Kidney epithelial cell (primary cell): ENCODE results near the gene MGLL. TPM values are rescaled to one million over a fixed set of nuclear protein-coding genes. Genes with fewer than 3 reads are reported as not detected.

Experiments used
- DNase-seq: peaks from one replicate; pipeline ENCODE4 v3.0.0-alpha.2; 2010; ENCODE audit warnings: low read depth
- H3K27me3 ChIP-seq: 2 replicates; pipeline ENCODE4 v1.6.0; 2011; ENCODE audit warnings: low read length; ENCODE audit not compliant: control insufficient read depth, insufficient read depth
- H3K36me3 ChIP-seq: 2 replicates; pipeline ENCODE4 v1.5.1; 2011; ENCODE audit warnings: low read length; ENCODE audit not compliant: control insufficient read depth, insufficient read depth
- H3K4me3 ChIP-seq: 2 replicates; pipeline ENCODE4 v1.5.1; 2011; ENCODE audit warnings: low read depth, mild to moderate bottlenecking, control low read depth, low read length
- total RNA-seq: library from RNA; depleted of rRNA; stranded (reverse); fragments of >200 nt; gene quantifications from 2 replicates; pipeline ENCODE4 v1.2.3, GENCODE V29; 2015
- TF ChIP-seq, protein P1 (sequence below): IDR thresholded peaks from 2 replicates; pipeline ENCODE4 v1.5.1; 2011; ENCODE audit warnings: mild to moderate bottlenecking, moderate library complexity, low read length, control low read depth, inconsistent platforms; ENCODE audit not compliant: insufficient read depth, poor library complexity, severe bottlenecking

MGLL gene
- total RNA-seq, 1 donor from 2014 or later, result 71.8 TPM

- TF ChIP-seq, protein P1, sequence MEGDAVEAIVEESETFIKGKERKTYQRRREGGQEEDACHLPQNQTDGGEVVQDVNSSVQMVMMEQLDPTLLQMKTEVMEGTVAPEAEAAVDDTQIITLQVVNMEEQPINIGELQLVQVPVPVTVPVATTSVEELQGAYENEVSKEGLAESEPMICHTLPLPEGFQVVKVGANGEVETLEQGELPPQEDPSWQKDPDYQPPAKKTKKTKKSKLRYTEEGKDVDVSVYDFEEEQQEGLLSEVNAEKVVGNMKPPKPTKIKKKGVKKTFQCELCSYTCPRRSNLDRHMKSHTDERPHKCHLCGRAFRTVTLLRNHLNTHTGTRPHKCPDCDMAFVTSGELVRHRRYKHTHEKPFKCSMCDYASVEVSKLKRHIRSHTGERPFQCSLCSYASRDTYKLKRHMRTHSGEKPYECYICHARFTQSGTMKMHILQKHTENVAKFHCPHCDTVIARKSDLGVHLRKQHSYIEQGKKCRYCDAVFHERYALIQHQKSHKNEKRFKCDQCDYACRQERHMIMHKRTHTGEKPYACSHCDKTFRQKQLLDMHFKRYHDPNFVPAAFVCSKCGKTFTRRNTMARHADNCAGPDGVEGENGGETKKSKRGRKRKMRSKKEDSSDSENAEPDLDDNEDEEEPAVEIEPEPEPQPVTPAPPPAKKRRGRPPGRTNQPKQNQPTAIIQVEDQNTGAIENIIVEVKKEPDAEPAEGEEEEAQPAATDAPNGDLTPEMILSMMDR, result no peak
- H3K27me3 ChIP-seq, result no peaks in the 10 kb centered on the region
- H3K4me3 ChIP-seq, result no peak overlapping the region
- H3K36me3 ChIP-seq, result no peaks in the 10 kb centered on the region
- no peak for DNase-seq
Observed at GRCh38 chr3:127853681-127854080, 31.4 kb upstream of the MGLL start.

DNA sequence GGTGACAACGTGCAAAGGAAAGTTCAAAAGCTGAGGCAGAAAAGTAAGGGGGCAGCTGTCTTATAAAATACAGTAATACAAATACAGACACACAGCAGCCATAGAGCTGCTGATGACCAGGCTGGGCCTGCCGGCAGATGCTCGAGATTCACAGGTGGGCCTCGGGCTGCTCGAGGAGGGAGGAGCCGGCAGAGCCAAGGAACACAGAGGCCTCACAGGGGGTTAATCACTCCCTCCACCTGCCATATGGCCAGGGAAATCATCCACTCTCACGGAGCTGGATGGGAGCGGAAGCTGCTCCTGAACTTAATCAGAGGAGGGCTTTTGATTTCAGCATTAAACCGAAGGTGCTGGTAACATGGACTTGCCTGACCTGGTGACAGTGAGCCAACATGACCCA is 29.6 kb upstream of the MGLL start:
- TF ChIP-seq, protein P1, result no peak
- Histone ChIP-seq H3K4me3 (no peak overlapping the region), H3K27me3 (no peaks in the 10 kb centered on the region), H3K36me3 (no peaks in the 10 kb centered on the region)
- DNase-seq, result no peak

GRCh38 chr3:127849368-127849767 is 27.1 kb upstream of the MGLL start:
- Histone ChIP-seq H3K36me3 (no peaks in the 10 kb centered on the region), H3K27me3 (no peaks in the 10 kb centered on the region), H3K4me3 (no peak overlapping the region)
- DNase-seq, result no peak
- TF ChIP-seq, protein P1, result no peak

DNA sequence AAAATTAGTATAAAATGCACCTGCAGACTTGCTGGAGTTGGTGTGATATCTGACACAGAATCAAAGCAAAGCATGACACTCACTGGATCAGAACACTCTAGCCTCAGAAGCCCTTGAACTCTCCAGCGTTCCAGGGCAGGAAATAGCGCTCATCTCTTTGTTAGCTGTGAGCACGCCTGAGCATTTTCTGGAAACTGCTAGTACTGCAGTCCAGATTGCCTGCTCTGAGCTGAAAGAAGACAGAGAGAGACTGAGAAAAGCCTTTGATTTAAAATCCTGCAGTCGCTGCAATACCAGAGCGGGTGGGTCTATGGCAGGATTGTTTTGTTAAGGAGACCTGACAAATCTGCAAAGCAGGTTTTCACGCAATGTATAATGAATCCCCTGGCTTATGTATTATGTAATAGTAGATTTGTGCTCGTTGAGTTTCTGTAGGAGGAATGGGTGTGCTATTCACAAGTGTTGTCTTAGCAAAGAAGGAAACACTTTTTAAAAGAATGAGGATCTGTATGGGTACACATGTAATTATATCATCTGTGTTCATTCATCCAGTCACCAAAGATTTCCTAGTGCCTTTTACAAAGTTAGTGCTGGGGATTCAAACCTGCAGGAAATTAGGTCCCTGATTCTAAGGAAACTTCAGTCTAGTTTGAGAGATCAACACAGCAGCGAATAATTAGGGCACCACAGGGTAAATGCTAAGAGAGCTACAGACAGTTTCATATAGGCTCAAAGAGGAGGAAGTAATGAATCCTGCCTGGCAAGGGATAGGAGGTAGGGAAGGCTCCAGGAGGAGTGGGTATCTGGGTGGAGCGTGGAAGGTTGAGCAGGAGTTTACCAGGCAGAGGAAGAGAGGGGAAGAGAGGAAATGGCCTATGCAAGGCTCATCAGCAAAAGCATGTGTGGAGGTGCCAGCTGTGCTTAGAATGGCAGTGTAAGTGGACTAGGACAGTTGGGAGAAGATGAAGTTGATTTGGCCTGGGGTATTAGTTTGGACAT is 26.1 kb upstream of the MGLL start:
- no peaks in the 10 kb centered on the region for H3K27me3 ChIP-seq

GRCh38 chr3:127847236-127847720 is 25.0 kb upstream of the MGLL start:
- H3K4me3 ChIP-seq, result no peak overlapping the region
- TF ChIP-seq, protein P1, result no peak
- no peak for DNase-seq
- H3K36me3 ChIP-seq, result no peaks in the 10 kb centered on the region
- H3K27me3 ChIP-seq, result no peaks in the 10 kb centered on the region

More for the DNA sequence above, 26.1 kb upstream of the MGLL start:
- Histone ChIP-seq H3K36me3 (no peaks in the 10 kb centered on the region), H3K4me3 (no peak overlapping the region)
- TF ChIP-seq, protein P1, result no peak
- no peak for DNase-seq
